OCI-LY7 (cell line): ENCODE results near the gene ASB18. TPM values are rescaled to one million over a fixed set of nuclear protein-coding genes. Genes with fewer than 3 reads are reported as not detected.

ENCODE experiments used
- BruUV-seq: library from RNA; stranded (reverse); fragments of 400-500 nt; replicated peaks from 2 replicates; lab custom pipeline; 2021; lab: Mats Ljungman, UMichigan
- CTCF ChIA-PET: fragments of 300-600 bp; sonication (Branson Sonifier 250); formaldehyde crosslinking; loops from one replicate; lab custom pipeline; 2022; ENCODE audit warnings: antibody characterized with exemption; ENCODE audit not compliant: unreplicated experiment; lab: Charles Lee
- POLR2A ChIA-PET: fragments of 300-600 bp; sonication (Branson Sonifier 250); formaldehyde crosslinking; loops from one replicate; lab custom pipeline; 2022; ENCODE audit warnings: antibody characterized with exemption; lab: Charles Lee
- DNase-seq: peaks from one replicate; pipeline ENCODE4 v3.0.0-alpha.2; 2015; ENCODE audit warnings: low spot score
- H2AFZ ChIP-seq: fragments of 200-600 bp; sonication (generic), shearing (Covaris generic); 2 replicates; pipeline ENCODE4 v1.6.1; 2014; ENCODE audit warnings: mild to moderate bottlenecking, antibody characterized with exemption, low read length, moderate library complexity
- H3K27ac ChIP-seq: fragments of 200-600 bp; sonication (generic); 2 replicates; pipeline ENCODE4 v1.5.1; 2014; ENCODE audit warnings: mixed run types, low read depth, mild to moderate bottlenecking, moderate library complexity, low read length, inconsistent platforms; ENCODE audit not compliant: poor library complexity, severe bottlenecking
- H3K36me3 ChIP-seq: fragments of 200-600 bp; sonication (generic); 2 replicates; pipeline ENCODE4 v1.6.1; 2014; ENCODE audit warnings: mild to moderate bottlenecking, antibody characterized with exemption, low read length, moderate library complexity, mixed read lengths; ENCODE audit not compliant: insufficient read depth
- H3K4me1 ChIP-seq: fragments of 200-600 bp; sonication (generic); 2 replicates; pipeline ENCODE4 v1.5.1; 2014; ENCODE audit warnings: mild to moderate bottlenecking, low read length; ENCODE audit not compliant: insufficient read depth, poor library complexity, severe bottlenecking
- H3K4me2 ChIP-seq: fragments of 200-600 bp; sonication (generic); 2 replicates; pipeline ENCODE4 v1.6.1; 2014; ENCODE audit warnings: mild to moderate bottlenecking, low read length
- H3K4me3 ChIP-seq: fragments of 200-600 bp; sonication (generic); 2 replicates; pipeline ENCODE4 v1.5.1; 2014; ENCODE audit warnings: mild to moderate bottlenecking, low read depth, low read length; ENCODE audit not compliant: poor library complexity, severe bottlenecking
- H3K79me2 ChIP-seq: fragments of 200-600 bp; sonication (generic); 2 replicates; pipeline ENCODE4 v1.6.1; 2016; ENCODE audit warnings: low read depth, mild to moderate bottlenecking, low read length, moderate library complexity, mixed read lengths; ENCODE audit not compliant: insufficient read depth
- H3K9me2 ChIP-seq: fragments of 200-600 bp; sonication (generic); 2 replicates; pipeline ENCODE4 v1.6.1; 2016; ENCODE audit warnings: mild to moderate bottlenecking, low read length, mixed read lengths; ENCODE audit not compliant: insufficient read depth
- H3K9me3 ChIP-seq: fragments of 200-600 bp; sonication (generic); 2 replicates; pipeline ENCODE4 v1.6.1; 2014; ENCODE audit warnings: mild to moderate bottlenecking, mixed run types, low read length, mixed read lengths
- H4K20me1 ChIP-seq: fragments of 200-600 bp; sonication (generic); 2 replicates; pipeline ENCODE4 v1.6.1; 2014; ENCODE audit warnings: mild to moderate bottlenecking, antibody characterized with exemption, low read length, moderate library complexity, mixed read lengths; ENCODE audit not compliant: insufficient read depth
- EZH2phosphoT487 ChIP-seq: fragments of 200-600 bp; sonication (generic); IDR thresholded peaks from 2 replicates; pipeline ENCODE4 v1.6.1; 2018; ENCODE audit warnings: low read depth, borderline replicate concordance, mild to moderate bottlenecking, mixed run types, antibody characterized with exemption, low read length, moderate library complexity, mixed read lengths
- intact Hi-C: fragments of 100-400 bp; cut with micrococcal nuclease; formaldehyde crosslinking; loops from one replicate; pipeline ENCODE4 v1.10.0; 2022; ENCODE audit not compliant: unreplicated experiment
- total RNA-seq, 2 experiments: library from RNA; depleted of rRNA in 1 of 2; stranded (reverse); fragments of >200 nt in 1 of 2; shearing (Covaris generic) in 1 of 2; gene quantifications; 2 replicates each; pipeline ENCODE4 v1.2.3, GENCODE V29; 2014 to 2022
- TF ChIP-seq, protein P1 (sequence below): fragments of 200-600 bp; sonication (generic); conservative IDR thresholded peaks from 2 replicates; pipeline ENCODE4 v1.5.1; 2014; ENCODE audit warnings: mild to moderate bottlenecking, antibody characterized with exemption, low read length, moderate library complexity, mixed read lengths

ASB18 gene
- total RNA-seq, 2 experiments from 2014 or later: not detected

DNA sequence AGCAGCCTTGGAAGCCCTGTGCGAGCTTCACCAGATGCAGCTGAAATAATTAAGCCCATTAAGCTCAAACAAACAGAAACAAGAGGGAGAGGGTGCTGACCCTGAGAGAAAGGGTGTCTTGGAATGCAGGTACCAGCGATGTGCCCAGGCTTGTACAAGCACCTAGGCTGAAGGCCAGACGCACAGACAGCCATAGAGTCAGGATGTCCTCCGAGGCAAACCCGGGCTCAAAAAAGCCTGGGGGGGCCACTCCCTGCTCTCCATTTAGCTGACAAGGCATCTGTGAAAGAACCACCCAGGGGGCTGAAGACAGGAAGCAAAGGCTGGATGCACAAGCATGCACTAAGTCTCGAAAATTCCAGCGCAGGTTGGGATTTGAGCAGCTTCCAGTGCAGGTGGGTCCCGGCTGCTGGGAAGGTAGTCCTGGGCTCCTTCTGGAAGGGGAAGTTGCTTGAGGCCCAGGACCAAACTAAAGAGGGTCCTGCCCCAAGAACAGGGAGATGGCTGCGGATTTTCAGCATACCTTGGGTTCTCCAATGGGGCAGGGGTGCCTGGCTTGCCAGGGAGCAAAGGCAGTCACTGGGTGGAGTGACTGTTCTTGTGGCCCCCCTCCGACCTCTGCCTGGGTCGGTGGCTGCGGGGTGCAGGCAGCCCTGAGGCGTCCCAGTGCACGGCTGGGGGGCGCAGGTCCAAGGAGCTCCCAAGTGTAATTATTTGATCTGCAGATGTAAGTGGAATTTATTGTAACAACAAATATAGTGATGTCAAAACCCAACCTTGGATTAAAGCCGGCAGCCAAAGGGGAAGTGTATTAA lies 102.0 kb downstream of the ASB18 start:
- CTCF ChIA-PET: interaction anchor here (0.5 kb wide), 1 partner anchor 26 kb away, joined by 5 read pairs; no protein-coding TSS in a partner anchor
- no peaks in the 10 kb centered on the region for H3K9me3 ChIP-seq
- TF ChIP-seq, protein P1, sequence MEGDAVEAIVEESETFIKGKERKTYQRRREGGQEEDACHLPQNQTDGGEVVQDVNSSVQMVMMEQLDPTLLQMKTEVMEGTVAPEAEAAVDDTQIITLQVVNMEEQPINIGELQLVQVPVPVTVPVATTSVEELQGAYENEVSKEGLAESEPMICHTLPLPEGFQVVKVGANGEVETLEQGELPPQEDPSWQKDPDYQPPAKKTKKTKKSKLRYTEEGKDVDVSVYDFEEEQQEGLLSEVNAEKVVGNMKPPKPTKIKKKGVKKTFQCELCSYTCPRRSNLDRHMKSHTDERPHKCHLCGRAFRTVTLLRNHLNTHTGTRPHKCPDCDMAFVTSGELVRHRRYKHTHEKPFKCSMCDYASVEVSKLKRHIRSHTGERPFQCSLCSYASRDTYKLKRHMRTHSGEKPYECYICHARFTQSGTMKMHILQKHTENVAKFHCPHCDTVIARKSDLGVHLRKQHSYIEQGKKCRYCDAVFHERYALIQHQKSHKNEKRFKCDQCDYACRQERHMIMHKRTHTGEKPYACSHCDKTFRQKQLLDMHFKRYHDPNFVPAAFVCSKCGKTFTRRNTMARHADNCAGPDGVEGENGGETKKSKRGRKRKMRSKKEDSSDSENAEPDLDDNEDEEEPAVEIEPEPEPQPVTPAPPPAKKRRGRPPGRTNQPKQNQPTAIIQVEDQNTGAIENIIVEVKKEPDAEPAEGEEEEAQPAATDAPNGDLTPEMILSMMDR: no peak
- TF ChIP-seq EZH2phosphoT487: no peak
- H4K20me1 ChIP-seq: no peaks in the 10 kb centered on the region
- intact Hi-C loops: no loop called here
- H3K4me3 ChIP-seq: no peak overlapping the region
- no peaks in the 10 kb centered on the region for H3K36me3 ChIP-seq
- BruUV-seq: no TSS peak
- H2AFZ ChIP-seq: no peak overlapping the region
- no peaks in the 10 kb centered on the region for H3K9me2 ChIP-seq
- POLR2A ChIA-PET: no interaction called here
- H3K79me2 ChIP-seq: no peaks in the 10 kb centered on the region
- H3K27ac ChIP-seq: no peak overlapping the region
- no peak for DNase-seq
- no peak overlapping the region for H3K4me2 ChIP-seq
- H3K4me1 ChIP-seq: no peaks in the 10 kb centered on the region

GRCh38 chr2:236161531-236161930 lies 102.7 kb downstream of the ASB18 start:
- ChIA-PET POLR2A (no interaction called here), CTCF (no interaction called here)
- Histone ChIP-seq H2AFZ (no peak overlapping the region), H3K79me2 (no peaks in the 10 kb centered on the region), H3K27ac (no peak overlapping the region), H3K4me1 (no peaks in the 10 kb centered on the region), H4K20me1 (no peaks in the 10 kb centered on the region), H3K9me3 (no peaks in the 10 kb centered on the region), H3K9me2 (no peaks in the 10 kb centered on the region), H3K4me3 (no peak overlapping the region), H3K36me3 (no peaks in the 10 kb centered on the region), H3K4me2 (no peak overlapping the region)
- intact Hi-C loops: no loop called here
- no peak for DNase-seq
- TF ChIP-seq, protein P1: no peak
- TF ChIP-seq EZH2phosphoT487: no peak
- BruUV-seq: no TSS peak

DNA sequence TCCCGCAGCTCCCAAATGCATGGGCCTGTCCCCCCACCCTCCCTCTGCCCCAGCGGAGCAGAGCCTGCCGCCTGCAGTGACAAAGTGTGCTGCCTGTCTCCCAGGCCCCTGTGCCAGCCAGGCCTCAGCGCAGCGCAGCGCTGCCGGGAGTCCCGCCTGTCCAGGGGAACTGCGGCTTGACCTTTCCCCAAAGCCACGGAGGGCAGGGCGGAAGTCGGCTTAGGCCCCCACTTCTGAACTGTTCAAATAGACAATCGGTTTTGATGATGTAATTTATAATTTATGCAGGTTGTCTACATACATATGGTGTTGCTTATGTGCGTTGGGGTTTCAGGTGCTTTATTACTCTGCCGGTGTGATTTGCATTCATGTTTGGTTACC lies 103.1 kb downstream of the ASB18 start:
- Histone ChIP-seq H3K36me3 (no peaks in the 10 kb centered on the region), H3K9me2 (no peaks in the 10 kb centered on the region), H2AFZ (no peak overlapping the region), H4K20me1 (no peaks in the 10 kb centered on the region), H3K4me3 (no peak overlapping the region), H3K9me3 (no peaks in the 10 kb centered on the region), H3K4me2 (no peak overlapping the region), H3K4me1 (no peaks in the 10 kb centered on the region), H3K27ac (no peak overlapping the region), H3K79me2 (no peaks in the 10 kb centered on the region)
- intact Hi-C loops: no loop called here
- no peak for DNase-seq
- ChIA-PET CTCF (no interaction called here), POLR2A (no interaction called here)
- TF ChIP-seq, protein P1: no peak
- TF ChIP-seq EZH2phosphoT487: no peak
- no TSS peak for BruUV-seq
